GM12878 (cell line): Measurements from ENCODE around the gene PCBP1.

ENCODE experiments used
- ATF2 ChIP-seq: IDR thresholded peaks from 2 replicates; pipeline ENCODE4 v1.6.1; 2012; ENCODE audit warnings: low read length, inconsistent platforms
- EZH2 ChIP-seq: IDR thresholded peaks from 2 replicates; pipeline ENCODE4 v1.6.1; 2012; ENCODE audit warnings: low read depth, mild to moderate bottlenecking, control low read depth, inconsistent platforms, low read length, borderline replicate concordance; ENCODE audit not compliant: control insufficient read depth

- TF ChIP-seq ATF2 (no peak), EZH2 (no peak)
These were observed 1.4 kb downstream of the PCBP1 start for GRCh38 chr2:70088598-70089219.
